Measurements from ENCODE around the gene KIAA0319L.

DNA sequence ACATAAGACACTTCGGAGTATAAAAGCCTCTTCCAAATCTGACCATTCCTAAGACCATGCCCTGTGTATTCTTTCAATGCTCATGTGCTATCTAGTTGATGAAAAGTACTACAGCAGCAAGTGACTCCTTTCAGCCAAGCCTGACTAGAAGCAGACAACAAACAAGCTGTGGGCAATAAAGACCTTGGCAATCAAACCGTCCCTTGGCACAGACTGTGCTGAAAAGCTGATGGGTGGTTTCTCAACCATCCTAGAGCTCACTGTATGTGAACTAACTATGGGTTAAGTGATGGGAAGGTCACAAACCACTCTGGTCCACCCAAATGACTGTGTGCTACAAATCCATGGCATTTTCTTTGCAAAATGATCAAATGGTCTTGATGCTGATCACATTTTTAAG, 94.0 kb downstream of the KIAA0319L start:
- TF ChIP-seq RAD21 (conservative IDR thresholded peaks at IDR 0.05) (no peak), CTCF (IDR thresholded peaks at IDR 0.05; ENCODE audit: poor library complexity, severe bottlenecking) (no peak), POLR2AphosphoS5 (IDR thresholded peaks at IDR 0.05) (no peak), EZH2 (IDR thresholded peaks at IDR 0.05; ENCODE audit: borderline replicate concordance, insufficient read depth, low read length, poor library complexity, severe bottlenecking) (no peak), SMC3 (conservative IDR thresholded peaks at IDR 0.05; ENCODE audit: poor library complexity) (no peak), EP300 (conservative IDR thresholded peaks at IDR 0.05; ENCODE audit: poor library complexity, severe bottlenecking) (no peak)
